Cardiac muscle cell (in vitro differentiated cells and primary cell): Measurements from ENCODE around the gene ZNF841. TPM values are rescaled to one million over a fixed set of nuclear protein-coding genes. Genes with fewer than 3 reads are reported as not detected.

ENCODE experiments used
- DNase-seq, 2 donors: peaks; one replicate each; pipeline versions ENCODE4 v3.0.0 to v3.0.0-alpha.2; 2010 to 2017; ENCODE audit warnings: low read depth in 1 of 2, low spot score in 1 of 2
- H3K27ac ChIP-seq: fragments of 200-600 bp; sonication (generic); 2 replicates; pipeline ENCODE4 v1.5.1; 2016
- H3K27me3 ChIP-seq: fragments of 200-600 bp; sonication (generic); 2 replicates; pipeline ENCODE4 v1.6.0; 2016; ENCODE audit warnings: control low read depth
- H3K36me3 ChIP-seq: fragments of 200-600 bp; sonication (generic); 2 replicates; pipeline ENCODE4 v1.5.1; 2016; ENCODE audit warnings: control low read depth
- H3K4me1 ChIP-seq: fragments of 200-600 bp; sonication (generic); 2 replicates; pipeline ENCODE4 v1.8.1; 2017; ENCODE audit warnings: low read depth, mild to moderate bottlenecking, mixed run types
- H3K4me3 ChIP-seq: fragments of 200-600 bp; sonication (generic); 2 replicates; pipeline ENCODE4 v1.5.1; 2016; ENCODE audit warnings: mild to moderate bottlenecking
- H3K9me3 ChIP-seq: fragments of 200-600 bp; sonication (generic); 2 replicates; pipeline ENCODE4 v1.5.1; 2017; ENCODE audit warnings: low read depth, mild to moderate bottlenecking, control low read depth
- polyA plus RNA-seq: library from polyadenylated mRNA; unstranded; fragments of >200 nt; fragmentation: Nextera tagmentation; extraction: Ambion mirVana; gene quantifications from 2 replicates; pipeline ENCODE4 v1.2.1, GENCODE V29; 2016
- total RNA-seq: library from RNA; depleted of rRNA; stranded (reverse); fragments of >200 nt; gene quantifications from 2 replicates; pipeline ENCODE4 v1.2.3, GENCODE V29; 2016
- TF ChIP-seq, protein P1 (sequence below): IDR thresholded peaks from 2 replicates; pipeline ENCODE4 v1.5.1; 2012; ENCODE audit warnings: low read depth, mild to moderate bottlenecking, low read length

ZNF841 gene
- total and polyA plus RNA-seq, 2 experiments from 2014 or later = 2.9 to 14.4 TPM

DNA sequence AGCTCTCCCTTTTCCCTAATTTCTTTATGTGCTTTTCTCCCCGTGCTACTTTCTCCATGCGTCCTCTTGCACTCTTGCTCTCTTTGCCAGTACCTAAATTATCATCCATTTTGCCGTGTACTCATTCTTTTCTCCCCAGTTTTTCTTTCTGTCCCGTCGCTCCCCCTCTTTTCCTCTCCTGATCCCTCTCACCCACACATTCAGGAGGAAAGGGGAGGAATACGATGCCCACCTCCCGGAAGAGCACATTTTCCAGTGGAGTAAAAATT is 43.4 kb upstream of the ZNF841 start:
- Histone ChIP-seq H3K4me1 (peaks cover 5% of the 10 kb centered on the region), H3K4me3 (peak overlapping the region; percentile 79), H3K27me3 (no peaks in the 10 kb centered on the region), H3K27ac (peak overlapping the region; percentile 93), H3K36me3 (no peaks in the 10 kb centered on the region), H3K9me3 (no peaks in the 10 kb centered on the region)
- TF ChIP-seq, protein P1, sequence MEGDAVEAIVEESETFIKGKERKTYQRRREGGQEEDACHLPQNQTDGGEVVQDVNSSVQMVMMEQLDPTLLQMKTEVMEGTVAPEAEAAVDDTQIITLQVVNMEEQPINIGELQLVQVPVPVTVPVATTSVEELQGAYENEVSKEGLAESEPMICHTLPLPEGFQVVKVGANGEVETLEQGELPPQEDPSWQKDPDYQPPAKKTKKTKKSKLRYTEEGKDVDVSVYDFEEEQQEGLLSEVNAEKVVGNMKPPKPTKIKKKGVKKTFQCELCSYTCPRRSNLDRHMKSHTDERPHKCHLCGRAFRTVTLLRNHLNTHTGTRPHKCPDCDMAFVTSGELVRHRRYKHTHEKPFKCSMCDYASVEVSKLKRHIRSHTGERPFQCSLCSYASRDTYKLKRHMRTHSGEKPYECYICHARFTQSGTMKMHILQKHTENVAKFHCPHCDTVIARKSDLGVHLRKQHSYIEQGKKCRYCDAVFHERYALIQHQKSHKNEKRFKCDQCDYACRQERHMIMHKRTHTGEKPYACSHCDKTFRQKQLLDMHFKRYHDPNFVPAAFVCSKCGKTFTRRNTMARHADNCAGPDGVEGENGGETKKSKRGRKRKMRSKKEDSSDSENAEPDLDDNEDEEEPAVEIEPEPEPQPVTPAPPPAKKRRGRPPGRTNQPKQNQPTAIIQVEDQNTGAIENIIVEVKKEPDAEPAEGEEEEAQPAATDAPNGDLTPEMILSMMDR = no peak
- no peak for DNase-seq

DNA sequence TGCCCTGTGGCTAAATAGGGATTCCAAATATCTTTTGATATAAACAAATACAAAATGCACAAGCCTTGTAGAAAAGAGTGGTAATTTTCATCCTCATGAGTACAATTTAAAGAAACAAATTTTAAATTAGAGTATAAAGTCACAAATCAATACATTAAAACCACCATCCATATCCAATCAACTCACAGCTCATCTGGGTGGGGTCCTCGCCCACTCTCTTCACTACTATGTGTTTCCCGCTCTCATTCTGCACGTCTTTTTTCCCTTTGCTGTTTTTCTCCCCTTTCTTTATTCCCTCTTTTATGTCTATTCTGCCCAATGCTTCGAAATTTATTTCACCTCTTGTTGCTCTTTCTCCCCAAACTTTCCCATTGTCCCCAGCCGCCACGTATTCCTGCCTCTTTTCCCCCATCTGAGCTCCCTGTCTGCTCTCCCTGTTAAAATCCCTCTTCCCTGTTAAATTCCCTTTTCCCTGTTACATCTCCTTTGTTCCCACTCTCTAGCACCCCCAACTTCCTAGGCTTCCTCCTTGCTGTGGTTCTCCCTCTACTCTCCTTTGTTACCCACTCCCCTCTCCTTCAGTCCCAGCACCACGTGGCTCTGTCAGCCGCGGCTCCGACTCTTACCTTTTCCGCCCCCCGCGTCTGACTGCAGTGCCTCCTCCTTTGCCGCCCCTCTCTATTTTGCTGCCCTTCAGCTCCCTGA is 42.9 kb upstream of the ZNF841 start:
- Histone ChIP-seq H3K36me3 (no peaks in the 10 kb centered on the region), H3K27me3 (no peaks in the 10 kb centered on the region), H3K4me1 (peaks cover 5% of the 10 kb centered on the region), H3K27ac (peak overlapping the region; percentile 93), H3K4me3 (peak overlapping the region; percentile 79), H3K9me3 (no peaks in the 10 kb centered on the region)
- peak; percentile 29 to 65 for DNase-seq
- TF ChIP-seq, protein P1 = no peak

DNA sequence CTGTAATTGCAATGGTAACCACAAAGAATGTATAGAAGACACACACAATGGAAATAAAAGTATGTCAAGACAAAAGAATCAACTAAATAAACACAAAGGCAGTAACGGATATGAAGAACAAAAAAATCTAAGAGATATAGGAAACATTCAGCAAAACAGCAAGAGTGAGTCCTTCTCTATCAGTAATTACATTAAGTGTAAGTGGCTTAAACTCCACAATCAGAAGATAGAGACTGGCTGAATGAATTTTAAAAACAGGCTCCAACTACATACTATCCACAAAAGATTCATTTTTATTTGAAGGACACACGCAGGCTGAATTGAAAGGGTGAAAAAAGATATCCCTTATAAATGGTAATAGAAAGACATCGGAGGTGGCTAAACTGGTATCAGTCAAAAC is 24.7 kb upstream of the ZNF841 start:
- Histone ChIP-seq H3K27me3 (no peaks in the 10 kb centered on the region), H3K36me3 (peaks cover 42% of the 10 kb centered on the region), H3K4me3 (no peak overlapping the region), H3K27ac (no peak overlapping the region), H3K9me3 (peaks cover 26% of the 10 kb centered on the region), H3K4me1 (no peaks in the 10 kb centered on the region)
- DNase-seq = no peak
- TF ChIP-seq, protein P1 = no peak

DNA sequence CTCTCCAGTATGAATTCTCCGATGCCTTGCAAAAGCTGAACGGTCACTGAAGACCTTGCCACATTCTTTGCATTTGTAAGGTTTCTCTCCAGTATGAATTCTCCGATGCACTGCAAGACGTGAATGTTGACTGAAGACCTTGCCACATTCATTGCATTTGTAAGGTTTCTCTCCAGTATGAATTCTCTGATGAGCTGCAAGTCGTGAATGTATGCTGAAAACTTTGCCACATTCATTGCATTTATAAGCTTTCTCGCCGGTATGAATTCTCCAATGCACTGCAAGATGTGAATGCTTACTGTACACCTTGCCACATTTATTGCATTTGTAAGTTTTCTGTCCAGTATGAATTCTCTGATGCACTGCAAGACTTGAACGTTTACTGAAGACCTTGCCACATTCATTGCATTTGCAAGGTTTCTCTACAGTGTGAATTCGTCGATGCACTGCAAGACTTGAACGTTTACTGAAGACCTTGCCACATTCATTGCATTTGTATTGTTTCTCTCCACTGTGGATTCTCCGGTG is 20.0 kb upstream of the ZNF841 start:
- Histone ChIP-seq H3K27ac (no peak overlapping the region), H3K36me3 (peaks cover 23% of the 10 kb centered on the region), H3K4me1 (no peaks in the 10 kb centered on the region), H3K27me3 (no peaks in the 10 kb centered on the region), H3K9me3 (peaks cover 36% of the 10 kb centered on the region), H3K4me3 (no peak overlapping the region)
- TF ChIP-seq, protein P1 = no peak
- DNase-seq = peak in 1 of 2 donors; percentile 4

DNA sequence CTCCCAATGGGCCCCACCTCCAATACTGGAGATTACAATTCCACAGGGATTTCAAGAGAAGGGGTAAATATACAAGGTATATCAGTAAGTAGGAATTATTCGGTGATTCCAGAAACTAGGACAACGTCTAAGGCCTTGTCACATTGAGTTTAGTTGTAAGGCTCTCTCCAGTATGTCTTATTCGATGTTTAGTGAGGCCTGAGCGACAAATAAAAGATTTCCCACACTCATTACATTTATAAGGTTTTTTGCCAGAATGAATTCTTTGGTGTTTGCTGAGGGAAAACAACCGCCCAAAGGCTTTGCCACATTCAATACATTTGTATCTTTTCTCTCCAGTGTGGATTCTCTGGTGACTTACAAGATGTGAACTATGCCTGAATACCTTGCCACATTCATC is 19.1 kb upstream of the ZNF841 start:
- no peak for DNase-seq
- Histone ChIP-seq H3K9me3 (peaks cover 39% of the 10 kb centered on the region), H3K27me3 (no peaks in the 10 kb centered on the region), H3K4me3 (no peak overlapping the region), H3K4me1 (no peaks in the 10 kb centered on the region), H3K36me3 (peaks cover 23% of the 10 kb centered on the region), H3K27ac (no peak overlapping the region)
- TF ChIP-seq, protein P1 = no peak

DNA sequence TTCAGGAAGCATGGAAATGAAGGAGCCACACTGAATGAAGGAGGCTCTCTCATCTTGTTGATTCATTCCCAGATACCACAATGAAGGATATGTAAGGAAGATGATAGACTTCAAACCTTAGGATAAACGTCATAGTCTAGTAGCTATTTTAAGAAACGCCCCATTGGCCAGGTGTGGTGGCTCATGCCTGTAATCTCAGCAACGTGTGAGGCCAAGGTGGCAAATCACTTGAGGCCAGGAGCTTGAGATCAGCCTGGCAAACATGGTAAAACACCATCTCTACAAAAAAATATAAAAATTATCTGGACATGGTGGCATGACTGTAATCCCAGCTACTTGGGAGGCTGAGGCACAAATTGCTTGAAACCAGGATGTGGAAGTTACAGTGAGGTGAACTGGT is 17.1 kb upstream of the ZNF841 start:
- Histone ChIP-seq H3K4me1 (no peaks in the 10 kb centered on the region), H3K36me3 (peaks cover 23% of the 10 kb centered on the region), H3K27ac (no peak overlapping the region), H3K4me3 (no peak overlapping the region), H3K27me3 (no peaks in the 10 kb centered on the region), H3K9me3 (peaks cover 36% of the 10 kb centered on the region)
- no peak for DNase-seq
- TF ChIP-seq, protein P1 = no peak
